ENCODE data around the gene TSR2.
"Not testable (repeated sequence)": the region's sequence is repeated elsewhere in the genome, so short reads cannot be mapped to it uniquely, and the experiment has no call there.

The TSR2 gene

DNA sequence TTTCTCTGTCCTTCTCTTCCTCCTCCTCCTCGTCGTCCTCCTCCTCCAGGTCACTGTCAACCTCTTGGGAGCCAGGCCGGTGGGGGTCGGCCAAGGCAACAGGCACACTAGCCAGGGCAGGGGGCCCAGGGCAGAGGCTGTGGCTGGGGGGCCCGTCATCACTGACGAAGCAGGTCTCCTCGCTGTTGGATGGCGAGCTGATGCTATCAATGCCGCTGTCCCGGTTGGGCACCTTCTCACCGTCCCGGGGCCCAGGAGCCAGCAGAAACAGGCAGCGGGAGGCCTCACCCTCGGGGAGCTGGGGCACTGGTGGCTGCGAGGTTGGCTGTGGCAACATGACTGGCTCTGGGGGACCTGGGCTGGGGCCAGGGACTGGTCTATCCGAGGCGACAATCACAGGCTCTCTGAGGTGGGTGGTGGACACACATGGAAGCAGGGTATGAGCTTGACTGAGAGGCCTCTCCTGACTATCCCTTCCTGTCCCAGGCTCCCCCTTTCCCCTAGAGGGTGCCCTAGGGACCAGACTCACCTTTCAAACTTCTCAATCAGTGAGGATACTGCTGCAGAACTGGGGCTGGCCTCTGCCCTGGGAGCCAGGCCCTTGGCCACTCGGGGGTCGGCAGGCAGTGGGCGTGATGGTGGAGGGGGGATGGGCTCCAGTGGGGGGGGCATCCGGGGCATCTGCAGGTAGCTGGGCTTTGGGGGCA, 30.0 kb downstream of the TSR2 start:
- TF ChIP-seq CTCF (IDR thresholded peaks at IDR 0.05; ENCODE audit: low read depth, low read length, missing control alignments), result no peak
- DNase-seq (ENCODE audit: low read depth), result no peak

DNA sequence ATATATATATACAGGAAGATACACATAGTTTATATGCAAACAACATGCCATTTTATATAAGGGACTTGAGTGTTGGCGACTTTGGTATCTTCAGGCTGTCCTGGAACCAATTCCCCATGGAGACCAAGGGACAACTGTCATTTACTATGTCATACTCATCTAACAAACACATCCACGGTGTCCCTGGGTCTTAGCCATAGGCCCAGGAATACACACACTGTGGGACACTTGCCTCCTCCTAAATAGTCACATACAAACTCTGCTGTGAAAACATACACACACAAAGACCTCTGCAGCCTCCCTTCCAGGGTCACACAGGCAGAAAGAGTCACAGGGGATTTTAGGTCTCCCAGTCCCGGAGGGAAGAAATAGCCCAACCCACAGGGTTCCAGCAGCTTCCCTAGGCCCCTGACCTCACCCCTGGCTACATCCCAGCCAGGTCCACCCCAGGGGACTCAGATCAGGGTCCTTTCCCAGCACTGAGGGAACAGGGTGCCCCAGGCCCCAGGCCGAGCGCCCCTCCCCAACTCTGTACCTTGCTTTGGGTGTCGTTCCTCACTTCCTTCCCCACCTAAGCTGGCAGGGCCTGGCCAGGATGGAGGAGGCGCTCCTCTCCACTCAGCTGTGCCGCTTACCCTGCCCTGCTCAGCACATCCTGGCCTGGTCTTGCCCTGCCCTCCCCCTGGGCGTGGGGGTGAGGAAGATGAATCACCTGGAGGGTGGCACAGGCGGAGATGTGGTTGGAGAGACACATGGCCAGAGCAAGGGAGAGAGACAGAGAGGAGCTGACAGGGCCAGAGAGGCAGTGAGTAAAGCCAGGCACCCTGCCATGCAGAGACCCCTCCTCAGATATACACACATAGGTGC, 34.0 kb downstream of the TSR2 start:
- DNase-seq (ENCODE audit: low read depth), result no peak
- TF ChIP-seq CTCF (IDR thresholded peaks at IDR 0.05; ENCODE audit: low read depth, low read length, missing control alignments), result no peak
- H3K4me3 ChIP-seq (ENCODE audit: low read depth, low read length), result no peak overlapping the region

More for the DNA sequence above, 30.0 kb downstream of the TSR2 start:
- H3K4me3 ChIP-seq (ENCODE audit: low read depth, low read length), result no peak overlapping the region

- H3K4me3 ChIP-seq (ENCODE audit: low read depth, low read length), result no peak overlapping the region
- DNase-seq (ENCODE audit: low read depth), result no peak
- TF ChIP-seq CTCF (IDR thresholded peaks at IDR 0.05; ENCODE audit: low read depth, low read length, missing control alignments), result no peak
Measured at GRCh38 chrX:54479136-54480111, 39.2 kb downstream of the TSR2 start.

- TF ChIP-seq CTCF (IDR thresholded peaks at IDR 0.05; ENCODE audit: low read depth, low read length, missing control alignments), result no peak
- no peak overlapping the region for H3K4me3 ChIP-seq (ENCODE audit: low read depth, low read length)
- DNase-seq (ENCODE audit: low read depth), result no peak
Measured at GRCh38 chrX:54482839-54483593, 42.8 kb downstream of the TSR2 start.

DNA sequence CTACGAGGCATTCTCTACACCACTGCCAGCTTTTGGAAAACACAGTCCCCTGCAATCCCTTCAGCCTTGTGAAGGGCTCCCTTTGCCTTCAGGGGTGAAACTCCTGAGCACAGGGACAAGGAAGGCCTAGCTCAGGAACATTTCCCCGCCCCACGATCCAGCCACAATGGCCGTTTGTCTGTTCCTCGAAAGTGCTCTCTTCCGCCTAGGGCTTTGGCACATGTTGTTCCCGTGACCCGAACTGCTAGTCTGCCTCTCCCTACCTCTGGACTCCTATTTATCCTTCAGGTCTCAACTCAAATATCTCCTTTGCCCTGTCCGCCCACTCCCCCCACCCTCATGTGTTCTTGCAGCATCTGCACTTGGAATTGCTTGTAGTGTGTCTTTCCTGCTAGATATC, 43.7 kb downstream of the TSR2 start:
- DNase-seq (ENCODE audit: low read depth), result no peak
- H3K4me3 ChIP-seq (ENCODE audit: low read depth, low read length), result no peak overlapping the region
- no peak for TF ChIP-seq CTCF (IDR thresholded peaks at IDR 0.05; ENCODE audit: low read depth, low read length, missing control alignments)

- H3K4me3 ChIP-seq (ENCODE audit: low read depth, low read length), result no peak overlapping the region
- TF ChIP-seq CTCF (IDR thresholded peaks at IDR 0.05; ENCODE audit: low read depth, low read length, missing control alignments), result no peak
- DNase-seq (ENCODE audit: low read depth), result no peak
Measured at GRCh38 chrX:54484666-54485065, 44.5 kb downstream of the TSR2 start.

DNA sequence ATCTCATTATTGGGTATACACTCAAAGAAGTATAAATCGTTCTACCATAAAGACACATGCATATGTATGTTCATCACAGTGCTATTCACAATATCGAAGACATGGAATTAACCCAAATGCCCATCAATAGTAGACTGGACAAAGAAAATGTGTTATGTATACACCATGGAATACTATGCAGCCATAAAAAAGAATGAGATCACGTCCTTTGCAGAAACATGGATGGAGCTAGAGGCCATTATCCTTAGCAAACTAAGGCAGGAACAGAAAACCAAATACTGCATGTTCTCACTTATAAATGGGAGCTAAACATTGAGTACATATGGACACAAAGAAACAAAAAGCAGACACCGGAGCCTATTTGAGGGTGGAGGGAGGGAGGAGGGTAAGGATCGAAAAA, 49.6 kb downstream of the TSR2 start:
- not testable (repeated sequence) for DNase-seq (ENCODE audit: low read depth); H3K4me3 ChIP-seq (ENCODE audit: low read depth, low read length)
